ENCODE data around the gene CCDC148.

DNA sequence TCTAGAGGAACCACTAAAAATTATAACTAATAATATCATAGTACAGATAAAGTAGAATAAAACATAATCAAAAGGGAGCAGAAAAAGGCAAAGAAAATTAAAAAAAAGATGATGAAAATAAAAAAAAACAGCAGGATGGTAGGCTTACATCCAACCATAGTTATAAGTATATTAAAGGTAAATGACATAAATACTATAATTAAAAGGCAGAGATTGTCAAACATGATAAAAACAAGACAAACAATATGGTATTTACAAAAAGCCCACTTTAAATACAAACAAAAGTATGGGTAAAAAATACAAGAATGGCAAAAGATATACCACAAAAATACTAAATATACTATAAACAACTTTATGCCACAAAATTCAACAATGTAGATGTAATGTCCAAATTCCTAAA, 24.4 kb downstream of the CCDC148 start:
- TF ChIP-seq YY1 (IDR thresholded peaks at IDR 0.05; ENCODE audit: insufficient read depth, insufficient read length), result no peak
- TF ChIP-seq ZNF274 (IDR thresholded peaks at IDR 0.05; ENCODE audit: low read depth, low read length), result no peak
